K562 (cell line): ENCODE measurements around the gene KRT75. TPM values are rescaled to one million over a fixed set of nuclear protein-coding genes. Genes with fewer than 3 reads are reported as not detected.

Source experiments
- ATAC-seq: fragments of 200-7000 bp; cut with Tn5 transposase; 3 replicates; pipeline ENCODE4 v1.9.1; 2020; ENCODE audit warnings: moderate library complexity
- BruUV-seq: library from RNA; stranded (reverse); fragments of 400-500 nt; replicated peaks from 2 replicates; lab custom pipeline; 2021; lab: Mats Ljungman, UMichigan
- CTCF ChIA-PET: fragments of 300-600 bp; formaldehyde crosslinking; extraction: SDS; loops from one replicate; lab custom pipeline; 2021; ENCODE audit warnings: low intra/inter-chr PET ratio; lab: Yijun Ruan, JAX
- POLR2A ChIA-PET: fragments of 300-600, 350-650 bp; sonication (Branson Sonifier 250); formaldehyde crosslinking; extraction: SDS; loops from one replicate; lab custom pipeline; 2021; ENCODE audit warnings: antibody characterized with exemption, inconsistent platforms; lab: Yijun Ruan, JAX
- DNase-seq, 4 experiments: peaks; one replicate each; pipeline versions ENCODE4 v3.0.0 to v3.0.0-alpha.2; 2011 to 2018; ENCODE audit warnings: low spot score in 3 of 4, mixed read lengths in 3 of 4; ENCODE audit errors: extremely low read depth in 1 of 4
- FAIRE-seq: peaks from 2 replicates; lab custom pipeline; 2011; peaks lifted over from hg19 to GRCh38; lab: Jason Lieb, UNC
- H2AFZ ChIP-seq: 2 replicates; pipeline ENCODE4 v1.6.0; 2011; ENCODE audit warnings: low read depth, low read length, control low read depth, inconsistent platforms
- H3K27ac ChIP-seq: fragments of 200-600 bp; 3 replicates; pipeline ENCODE4 v1.8.0; 2011; ENCODE audit warnings: low read depth, mild to moderate bottlenecking, control low read depth, inconsistent platforms, low read length, moderate library complexity, mixed read lengths; ENCODE audit errors: extremely low read depth
- H3K27me3 ChIP-seq, 2 experiments: fragments of 300-600 bp in 1 of 2; 2 replicates in 1 of 2; 3 replicates in 1 of 2; pipeline versions ENCODE4 v1.6.0 to v1.8.0; 2011; ENCODE audit warnings: inconsistent platforms in 2 of 2, low read length in 2 of 2, mild to moderate bottlenecking in 1 of 2, mixed read lengths in 1 of 2, moderate library complexity in 1 of 2; ENCODE audit not compliant: control insufficient read depth in 2 of 2, insufficient read depth in 2 of 2
- H3K36me3 ChIP-seq: fragments of 300-600 bp; 3 replicates; pipeline ENCODE4 v1.8.0; 2011; ENCODE audit warnings: mild to moderate bottlenecking, low read length, inconsistent platforms; ENCODE audit not compliant: control insufficient read depth, insufficient read depth
- H3K4me1 ChIP-seq, 2 experiments: fragments of 200-600 bp in 1 of 2; replicated peaks in 1 of 2; 2 replicates in 1 of 2; 3 replicates in 1 of 2; pipeline versions ENCODE4 v1.5.1 to v1.8.0; 2011; ENCODE audit warnings: inconsistent platforms in 2 of 2, low read length in 2 of 2, mild to moderate bottlenecking in 1 of 2, mixed read lengths in 1 of 2, moderate library complexity in 1 of 2; ENCODE audit not compliant: control insufficient read depth in 2 of 2, insufficient read depth in 2 of 2
- H3K4me2 ChIP-seq: 2 replicates; pipeline ENCODE4 v1.6.1; 2011; ENCODE audit warnings: low read length, control low read depth, inconsistent platforms, mixed read lengths; ENCODE audit not compliant: insufficient read depth
- H3K4me3 ChIP-seq: fragments of 200-600 bp; sonication (generic), shearing (Covaris generic); 2 replicates; pipeline ENCODE4 v1.5.1; 2016; ENCODE audit warnings: control low read depth, inconsistent platforms
- H3K79me2 ChIP-seq: fragments of 200-600 bp; 3 replicates; pipeline ENCODE4 v1.8.0; 2011; ENCODE audit warnings: low read length, inconsistent platforms; ENCODE audit not compliant: control insufficient read depth, insufficient read depth
- H3K9ac ChIP-seq, 2 experiments: 2 replicates each; pipeline versions ENCODE4 v1.6.0 to v1.6.1; 2011; ENCODE audit warnings: low read depth in 2 of 2, low read length in 2 of 2, control low read depth in 1 of 2, inconsistent platforms in 1 of 2, mild to moderate bottlenecking in 1 of 2, mixed read lengths in 1 of 2; ENCODE audit not compliant: insufficient read depth in 1 of 2
- H3K9me1 ChIP-seq: one replicate; pipeline ENCODE4 v1.6.0; 2011; ENCODE audit warnings: inconsistent platforms, mild to moderate bottlenecking, low read length, moderate library complexity; ENCODE audit not compliant: control insufficient read depth, insufficient read depth
- H3K9me3 ChIP-seq: replicated peaks from 2 replicates; pipeline ENCODE4 v1.5.1; 2011; ENCODE audit warnings: low read depth, low read length, inconsistent platforms; ENCODE audit not compliant: control insufficient read depth, insufficient read depth
- H4K20me1 ChIP-seq: replicated peaks from 2 replicates; pipeline ENCODE4 v1.6.1; 2011; ENCODE audit warnings: low read length, inconsistent platforms, mixed read lengths; ENCODE audit not compliant: control insufficient read depth, insufficient read depth
- CCAR2 ChIP-seq: fragments of 200-400 bp; formaldehyde crosslinking; IDR thresholded peaks from 2 replicates; pipeline ENCODE4 v1.6.1; 2017; ENCODE audit warnings: mild to moderate bottlenecking, low read depth, low read length
- HIVEP1 ChIP-seq: fragments of 250-450 bp; sonication (Bioruptor Pico); IDR thresholded peaks from 2 replicates; pipeline ENCODE4 v1.4.0; 2020; ENCODE audit warnings: mild to moderate bottlenecking
- IFI16 ChIP-seq: fragments of 250-450 bp; sonication (Bioruptor Pico); IDR thresholded peaks from 2 replicates; pipeline ENCODE4 v2.1.2; 2022; ENCODE audit warnings: mild to moderate bottlenecking, inconsistent platforms
- IRF9 ChIP-seq: fragments of 450-650 bp; IDR thresholded peaks from 2 replicates; pipeline ENCODE4 v1.6.1; 2016; ENCODE audit warnings: missing biosample characterization, missing genetic modification characterization
- MXD1 ChIP-seq: fragments of 250-450 bp; sonication (Bioruptor Pico); IDR thresholded peaks from 2 replicates; pipeline ENCODE4 v1.8.0; 2021; ENCODE audit warnings: borderline replicate concordance, mild to moderate bottlenecking, moderate library complexity; ENCODE audit not compliant: poor library complexity, severe bottlenecking
- NCOA2 ChIP-seq, 2 experiments: fragments of 450-650 bp; IDR thresholded peaks; 2 replicates each; pipeline ENCODE4 v1.6.1; 2018; ENCODE audit warnings: mild to moderate bottlenecking in 2 of 2, moderate library complexity in 1 of 2; ENCODE audit not compliant: partially characterized antibody in 2 of 2
- NELFE ChIP-seq: IDR thresholded peaks from 2 replicates; pipeline ENCODE4 v1.6.1; 2011; ENCODE audit warnings: mild to moderate bottlenecking; ENCODE audit not compliant: insufficient read depth, insufficient read length
- NFE2L1 ChIP-seq: fragments of 450-650 bp; IDR thresholded peaks from 2 replicates; pipeline ENCODE4 v1.6.1; 2016; ENCODE audit warnings: missing genetic modification characterization, low read depth, mild to moderate bottlenecking, missing compliant biosample characterization, moderate library complexity, borderline replicate concordance
- NR2F6 ChIP-seq: fragments of 450-650 bp; formaldehyde crosslinking; IDR thresholded peaks from 2 replicates; pipeline ENCODE4 v1.4.0; 2020; ENCODE audit warnings: mild to moderate bottlenecking
- PHB2 ChIP-seq: fragments of 450-650 bp; IDR thresholded peaks from 2 replicates; pipeline ENCODE4 v1.6.1; 2017; ENCODE audit warnings: low read depth
- RHOXF2B ChIP-seq: fragments of 250-450 bp; sonication (Bioruptor Pico); conservative IDR thresholded peaks from 2 replicates; pipeline ENCODE4 v1.5.1; 2021
- SIN3A ChIP-seq, 2 experiments: fragments of 150-350 bp in 1 of 2; IDR thresholded peaks; 2 replicates each; pipeline ENCODE4 v1.6.1; 2011 to 2016; ENCODE audit warnings: borderline replicate concordance in 2 of 2, low read depth in 2 of 2, low read length in 2 of 2, mild to moderate bottlenecking in 2 of 2, moderate library complexity in 2 of 2; ENCODE audit not compliant: control insufficient read depth in 1 of 2
- SIX5 ChIP-seq, 2 experiments: IDR thresholded peaks; 2 replicates each; pipeline ENCODE4 v1.6.1; 2011; ENCODE audit warnings: low read length in 2 of 2, borderline replicate concordance in 1 of 2, low read depth in 1 of 2, mild to moderate bottlenecking in 1 of 2, moderate library complexity in 1 of 2; ENCODE audit not compliant: insufficient read depth in 1 of 2
- SMARCA5 ChIP-seq: fragments of 450-650 bp; IDR thresholded peaks from 2 replicates; pipeline ENCODE4 v1.6.1; 2016
- WHSC1 ChIP-seq: IDR thresholded peaks from one replicate; pipeline ENCODE4 v1.6.1; 2012; ENCODE audit warnings: low read length, control low read depth, inconsistent platforms
- WGBS: fragments of 100-300 bp; shearing (Covaris generic); methylation state at CpG from one replicate; pipeline ENCODE4 v1.1.6; 2016; ENCODE audit warnings: low coverage, mixed read lengths; ENCODE audit not compliant: insufficient coverage; ENCODE audit errors: missing lambda C conversion rate; 5-methylcytosine and 5-hydroxymethylcytosine counted together
- in situ Hi-C: fragments of 300-500 bp; cut with MboI; formaldehyde crosslinking; loops from 4 replicates; pipeline ENCODE4 v1.15.0; 2018; ENCODE audit warnings: inconsistent platforms, mixed read lengths
- intact Hi-C: fragments of 100-400 bp; cut with micrococcal nuclease; formaldehyde crosslinking; loops from 2 replicates; pipeline ENCODE4 v1.14.2; 2022
- polyA plus RNA-seq, 8 experiments: library from polyadenylated mRNA; depleted of rRNA in 4 of 8; stranded (reverse) in 5 of 8; unstranded in 3 of 8; fragments of >200 nt; fragmentation: Nextera tagmentation in 2 of 8; fragmentation: Illumina TruSeq in 1 of 8; extraction: Ambion mirVana in 2 of 8; extraction: Trizol in 1 of 8; gene quantifications; 2 replicates each; pipeline versions ENCODE4 v1.2.1 to v1.2.3, GENCODE V29; 2011 to 2014; ENCODE audit warnings: inconsistent platforms in 1 of 8, missing spikeins in 1 of 8
- total RNA-seq, 7 experiments: library from RNA; depleted of rRNA in 6 of 7; stranded (reverse); fragments of >200 nt in 6 of 7; fragmentation: Illumina TruSeq in 2 of 7; extraction: Trizol in 2 of 7; gene quantifications; 2 replicates each; pipeline versions ENCODE4 v1.2.1 to v1.2.3, GENCODE V29; 2011 to 2021; ENCODE audit warnings: low replicate concordance in 1 of 7

KRT75 gene
- total and polyA plus RNA-seq, 9 of the 15 experiments (the other 6 are each of a cell fraction or from before 2014, with no cell fraction given): not detected

- no peak for FAIRE-seq
- WGBS: 0% methylated on average over 1 of the region's 1 CpG
- no peak overlapping the region for H3K27ac ChIP-seq
Measured at GRCh38 chr12:52419656-52420055, 14.5 kb downstream of the KRT75 start.

More at GRCh38 chr12:52419656-52420055, 14.5 kb downstream of the KRT75 start:
- Histone ChIP-seq H4K20me1 (peaks cover 7% of the 10 kb centered on the region; the same call in 1 of the 2 replicates), H3K9ac (no peak overlapping the region), H3K4me2 (no peak overlapping the region), H3K9me3 (no peaks in the 10 kb centered on the region), H3K36me3 (no peaks in the 10 kb centered on the region), H2AFZ (no peak overlapping the region), H3K9me1 (peaks cover 3% of the 10 kb centered on the region), H3K4me1 (no peaks in the 10 kb centered on the region), H3K79me2 (no peaks in the 10 kb centered on the region), H3K27me3 (peaks cover 0 to 30% of the 10 kb centered on the region in 2 experiments; a peak in 2 of 5 replicates), H3K4me3 (no peak overlapping the region)
- no TSS peak for BruUV-seq
- POLR2A ChIA-PET: no interaction called here
- in situ Hi-C loops: loop anchor here (10.0 kb wide), 1 partner anchor 765 kb away; the partner anchor contains the start of genes CSAD and ZNF740
- ATAC-seq (no peak), DNase-seq (no peak)
- intact Hi-C loops: no loop called here
- CTCF ChIA-PET: no interaction called here
- TF ChIP-seq RHOXF2B (CRISPR knock-in tag): no peak
- TF ChIP-seq NELFE: no peak
- TF ChIP-seq SMARCA5: no peak
- no peak for TF ChIP-seq SIN3A (IDR thresholded peaks at IDR 0.05; ENCODE audit: borderline replicate concordance in 2 of 2, control insufficient read depth in 1 of 2, low read depth in 2 of 2, low read length in 2 of 2)
- no peak for TF ChIP-seq NCOA2 (IDR thresholded peaks at IDR 0.05; ENCODE audit: partially characterized antibody in 2 of 2)
- TF ChIP-seq PHB2: no peak
- no peak for TF ChIP-seq MXD1 (CRISPR knock-in tag)
- TF ChIP-seq NFE2L1 (tag): no peak
- TF ChIP-seq NR2F6: no peak
- no peak for TF ChIP-seq HIVEP1 (CRISPR knock-in tag)
- TF ChIP-seq WHSC1: no peak
- no peak for TF ChIP-seq CCAR2
- no peak for TF ChIP-seq IRF9 (tag)
- TF ChIP-seq SIX5 (IDR thresholded peaks at IDR 0.05; ENCODE audit: borderline replicate concordance in 1 of 2, insufficient read depth in 1 of 2, low read depth in 1 of 2, low read length in 2 of 2): no peak
- no peak for TF ChIP-seq IFI16 (CRISPR knock-in tag)
- TF ChIP-seq, all 486 proteins: peak for 0
